Germinal center (tissue), 1 donor: ENCODE results near the gene TEX261.
"Not testable (repeated sequence)": the region's sequence is repeated elsewhere in the genome, so short reads cannot be mapped to it uniquely, and the experiment has no call there.

Source experiments
- DNase-seq: peaks from one replicate; pipeline ENCODE4 v3.0.0; 2012; ENCODE audit warnings: mixed read lengths, low spot score

The TEX261 gene

DNA sequence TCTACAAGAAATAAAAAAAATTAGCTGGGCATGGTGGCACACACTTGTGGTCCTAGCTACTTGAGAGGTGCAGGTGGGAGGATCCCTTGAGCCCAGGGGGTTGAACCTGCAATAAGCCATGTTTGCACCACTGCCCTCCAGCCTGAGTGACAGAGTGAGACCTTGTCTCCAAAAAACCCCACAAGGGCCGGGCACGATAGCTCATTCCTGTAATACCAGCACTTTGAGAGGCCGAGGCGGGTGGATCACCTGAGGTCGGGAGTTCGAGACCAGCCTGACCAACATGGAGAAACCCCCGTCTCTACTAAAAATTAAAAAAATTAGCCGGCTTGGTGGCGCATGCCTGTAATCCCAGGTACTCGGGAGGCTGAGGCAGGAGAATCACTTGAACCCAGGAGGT is 5.3 kb upstream of the TEX261 start:
- not testable (repeated sequence) for DNase-seq

DNA sequence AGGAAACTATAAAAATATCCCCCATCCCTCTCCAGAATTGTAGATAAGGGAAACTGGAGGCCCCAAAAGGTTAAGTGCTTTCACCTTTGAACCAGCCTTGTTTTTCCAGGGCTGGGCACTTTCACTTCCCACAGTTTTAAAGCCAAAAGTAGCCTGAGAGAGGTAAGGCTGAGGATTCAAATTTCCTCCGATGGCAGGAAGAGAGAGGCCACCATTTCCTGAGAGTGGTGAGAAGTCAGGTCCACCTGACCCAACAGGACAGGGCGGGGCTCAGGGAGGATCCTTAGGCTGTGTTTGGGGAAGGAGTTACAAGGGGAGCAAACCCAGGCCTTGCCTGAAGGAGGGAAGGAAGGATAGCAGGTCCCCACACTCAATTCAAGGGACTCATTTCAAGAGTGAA is 4.7 kb upstream of the TEX261 start:
- DNase-seq, result no peak

DNA sequence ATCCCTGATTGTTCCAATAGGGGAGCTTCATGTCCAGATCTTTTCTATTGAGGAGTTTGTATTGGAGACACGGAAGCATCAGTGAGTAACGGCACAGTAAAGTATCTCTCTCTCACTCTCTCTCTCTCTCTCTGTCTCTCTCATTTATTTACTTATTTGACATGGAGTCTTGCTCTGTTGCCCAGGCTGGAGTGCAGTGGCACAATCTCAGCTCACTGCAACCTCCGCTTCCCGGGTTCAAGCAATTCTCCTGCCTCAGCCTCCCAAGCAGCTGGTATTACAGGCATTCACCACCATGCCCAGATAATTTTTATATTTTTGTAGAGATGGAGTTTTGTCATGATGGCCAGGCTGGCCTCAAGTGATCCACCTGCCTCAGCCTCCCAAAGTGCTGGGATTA is 4.2 kb upstream of the TEX261 start:
- DNase-seq, result not testable (repeated sequence)

DNA sequence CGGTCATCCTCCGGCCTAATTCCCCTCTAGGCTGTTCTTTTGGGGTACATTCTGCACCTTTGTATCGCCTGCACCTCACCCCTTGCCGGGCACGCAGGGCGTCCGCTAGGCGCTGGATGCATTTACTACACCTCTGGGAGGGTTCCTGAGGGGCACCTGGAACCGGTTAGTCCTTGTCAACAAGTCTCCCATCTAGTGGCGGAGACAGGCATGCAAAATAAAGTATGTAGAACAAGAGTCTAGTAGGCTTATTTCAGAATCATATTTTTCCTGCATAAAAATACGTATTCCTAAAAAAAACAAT is 705 bp upstream of the TEX261 start:
- DNase-seq, result peak; percentile 63

DNA sequence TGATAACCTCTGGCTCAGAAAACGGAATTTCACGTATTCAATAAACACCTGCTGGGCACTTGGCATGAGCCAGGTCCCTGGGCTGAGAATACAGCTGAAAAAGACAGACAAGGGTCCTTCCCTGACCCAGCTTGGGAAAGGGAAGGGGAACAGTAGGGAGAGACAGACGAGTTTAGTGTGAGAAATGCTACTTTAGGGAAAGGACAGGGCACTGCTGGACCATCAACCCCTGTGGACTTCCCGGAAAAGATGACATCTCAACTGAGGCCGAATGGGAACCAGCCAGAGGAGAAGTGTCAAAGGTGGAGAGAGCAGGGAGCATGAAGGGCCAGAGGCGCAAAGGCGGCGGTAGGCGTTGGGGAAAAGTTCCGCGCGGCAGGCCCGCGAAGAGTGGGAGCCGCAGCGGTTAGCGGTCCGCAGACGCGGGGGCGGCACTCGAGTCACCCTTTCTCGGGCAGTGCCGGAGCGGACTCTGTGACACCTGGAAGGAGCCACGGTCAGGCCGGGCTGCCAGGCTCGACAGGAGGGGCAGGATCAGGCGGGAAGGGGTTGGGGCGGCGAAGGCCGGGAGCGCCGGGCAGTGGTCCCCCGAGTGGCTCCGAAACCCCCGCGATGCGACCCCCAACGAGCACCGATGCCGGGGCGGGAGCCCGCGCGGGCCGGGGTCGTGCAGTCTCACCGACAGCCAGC is 519 bp downstream of the TEX261 start:
- no peak for DNase-seq

DNA sequence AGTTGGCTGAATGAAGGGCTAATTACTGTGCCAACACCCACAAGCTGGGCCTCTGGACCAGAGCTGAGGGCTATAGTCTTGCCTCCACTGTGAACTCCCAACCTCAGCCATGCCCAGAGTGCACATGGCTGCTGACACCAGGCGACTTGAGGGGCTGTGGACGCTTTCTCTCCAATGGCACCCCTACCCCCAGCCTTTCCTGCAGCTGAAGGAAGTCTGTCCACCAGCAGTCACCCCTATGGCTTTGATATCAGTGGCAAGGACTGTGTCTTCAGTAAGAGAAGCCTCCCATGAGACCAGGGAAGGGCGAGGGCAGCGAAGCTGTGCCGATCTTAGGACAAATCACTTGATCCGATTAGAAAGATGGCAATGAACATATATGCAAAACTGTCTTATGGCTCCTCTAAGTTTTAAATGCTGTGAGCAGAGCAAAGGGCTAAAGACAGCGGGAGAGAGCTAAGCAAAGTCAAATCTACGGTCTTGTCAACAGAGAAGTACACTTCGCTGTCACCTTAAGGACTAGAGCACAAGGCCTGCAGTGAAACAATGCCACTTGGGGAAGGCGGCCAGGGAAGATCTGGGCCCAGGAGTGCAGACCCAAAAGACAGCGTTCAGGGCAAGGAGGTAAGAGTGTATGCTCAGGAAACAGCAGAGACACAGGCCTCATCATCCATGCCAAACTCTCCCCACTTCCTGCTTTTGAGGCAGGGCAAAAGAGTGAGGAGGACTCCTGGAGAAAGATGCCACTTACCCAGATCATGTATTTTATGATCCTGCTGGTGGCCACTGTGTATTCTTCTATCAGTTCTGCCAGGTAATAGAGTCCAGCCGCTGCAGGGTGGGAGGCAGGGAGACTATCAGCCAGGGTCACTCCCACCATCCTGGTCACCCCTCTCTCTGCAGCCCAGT is 1.5 kb downstream of the TEX261 start:
- no peak for DNase-seq

DNA sequence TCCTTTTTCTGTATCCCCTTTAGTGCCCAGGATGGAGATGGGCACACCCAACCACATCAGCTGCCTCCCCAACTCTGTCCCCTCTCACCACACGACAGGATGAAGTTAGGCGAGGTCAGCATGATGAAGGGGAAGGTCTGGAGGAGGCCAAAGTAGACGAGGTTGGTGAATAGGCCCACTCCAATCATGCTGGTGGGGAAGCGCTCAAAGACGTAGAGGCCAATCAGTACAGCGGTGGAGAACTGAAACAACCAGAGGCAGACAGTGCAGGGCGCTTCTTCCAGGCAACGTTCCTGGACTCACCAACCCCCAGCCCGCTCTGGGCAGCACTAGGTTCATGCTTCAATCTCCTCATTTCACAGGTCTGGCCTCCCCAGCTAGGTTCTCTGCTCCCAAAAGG is 2.9 kb downstream of the TEX261 start:
- no peak for DNase-seq

DNA sequence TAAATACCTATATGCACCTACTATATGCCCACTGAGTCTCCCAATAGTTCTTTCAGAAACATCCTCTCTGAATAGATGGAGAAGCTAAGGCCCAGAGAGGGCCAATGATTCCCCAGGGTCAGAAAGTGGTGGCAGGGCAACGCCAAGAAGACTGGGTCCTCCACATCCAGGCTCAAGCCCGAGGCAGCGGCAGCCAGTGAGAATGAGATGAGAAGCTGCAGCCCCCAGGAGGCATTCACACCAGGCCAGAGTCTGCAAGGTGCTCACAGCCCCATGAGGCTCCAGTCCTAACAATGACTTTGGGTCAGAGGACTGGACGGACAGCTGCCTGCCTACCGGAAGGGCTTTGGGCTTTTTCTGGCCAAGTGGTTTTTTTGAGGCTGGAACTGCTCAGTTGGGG is 3.5 kb downstream of the TEX261 start:
- DNase-seq, result no peak

DNA sequence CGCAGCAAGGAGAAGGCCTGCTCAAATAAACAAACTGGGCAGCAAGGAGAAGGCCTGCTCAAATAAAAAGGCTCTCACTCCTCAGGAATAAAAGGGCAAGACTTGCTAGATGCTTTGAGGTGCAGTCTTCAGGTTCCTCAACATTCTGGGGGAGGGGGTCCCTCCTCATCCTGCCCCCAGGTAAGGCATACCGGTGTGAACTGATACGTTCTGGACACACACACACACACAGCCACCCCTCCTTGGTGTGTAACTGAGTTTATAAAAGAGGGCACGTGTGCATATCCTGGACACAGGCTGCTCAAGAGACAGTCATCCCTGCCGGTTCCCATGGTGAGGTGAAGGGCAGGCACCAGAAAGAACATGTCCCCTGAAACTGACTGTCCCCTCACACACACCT is 4.5 kb downstream of the TEX261 start:
- DNase-seq, result no peak

DNA sequence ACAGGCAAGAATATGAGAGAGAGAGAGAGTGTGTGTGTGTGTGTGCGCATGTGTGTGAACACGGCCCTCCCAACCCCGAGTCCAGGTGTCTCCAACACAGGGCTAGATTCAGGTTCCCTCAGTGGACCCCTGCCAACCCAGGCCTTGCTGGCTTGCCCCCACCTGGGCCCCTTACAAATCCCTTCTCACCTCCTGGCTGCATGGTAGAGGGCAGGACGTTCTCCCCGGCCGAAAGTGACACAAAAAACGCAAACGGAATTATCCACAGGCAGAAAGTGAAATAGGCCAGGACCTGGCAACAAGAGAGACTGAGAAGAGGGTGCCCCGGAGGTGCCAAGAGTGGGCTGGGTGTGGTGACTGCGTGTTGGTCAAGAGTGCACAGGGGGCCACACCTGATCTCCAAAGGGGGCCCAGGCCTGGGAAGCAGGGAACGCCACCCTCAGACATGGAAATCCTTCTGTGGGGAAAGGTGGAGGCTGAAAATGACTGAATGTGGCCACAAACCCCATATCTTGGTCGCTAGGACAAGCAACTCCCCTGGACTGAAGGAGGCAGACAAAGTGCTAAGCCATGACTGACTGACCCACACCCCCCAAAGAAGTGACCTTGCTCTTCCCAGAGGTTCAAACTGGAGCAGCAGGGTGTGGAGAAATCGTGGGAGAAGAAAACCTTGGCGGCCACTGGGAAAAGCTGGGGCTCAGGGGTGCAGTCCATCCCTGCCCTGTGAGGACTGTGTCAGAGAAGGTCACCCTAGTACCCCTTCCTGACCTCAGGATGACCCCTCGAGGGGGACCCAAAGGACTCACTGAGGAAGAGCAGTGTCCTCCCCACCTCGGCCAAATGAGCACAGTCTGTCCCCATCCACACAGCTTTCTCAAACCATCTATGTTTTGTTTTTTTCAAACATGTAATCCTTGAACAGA is 5.7 kb downstream of the TEX261 start:
- no peak for DNase-seq

DNA sequence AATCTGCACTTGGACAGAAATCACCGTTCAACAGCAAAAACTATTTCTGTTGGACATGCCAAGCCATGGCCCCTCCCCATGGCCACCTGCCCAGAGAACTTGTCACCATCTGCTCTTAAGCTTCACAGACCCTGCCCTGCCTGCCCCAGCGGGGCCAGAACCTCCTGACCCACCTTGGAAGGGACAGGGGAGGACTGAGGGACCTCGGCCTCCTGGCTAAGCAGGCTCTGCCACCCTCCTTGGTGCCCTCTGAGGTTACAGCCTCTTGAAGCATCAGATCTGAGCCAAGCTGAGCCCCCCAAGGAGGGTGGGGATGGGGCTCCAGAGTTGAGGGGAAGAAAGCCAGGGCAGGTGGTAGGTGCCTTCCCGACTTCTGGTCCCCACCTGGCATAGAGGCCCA is 6.5 kb downstream of the TEX261 start:
- no peak for DNase-seq

DNA sequence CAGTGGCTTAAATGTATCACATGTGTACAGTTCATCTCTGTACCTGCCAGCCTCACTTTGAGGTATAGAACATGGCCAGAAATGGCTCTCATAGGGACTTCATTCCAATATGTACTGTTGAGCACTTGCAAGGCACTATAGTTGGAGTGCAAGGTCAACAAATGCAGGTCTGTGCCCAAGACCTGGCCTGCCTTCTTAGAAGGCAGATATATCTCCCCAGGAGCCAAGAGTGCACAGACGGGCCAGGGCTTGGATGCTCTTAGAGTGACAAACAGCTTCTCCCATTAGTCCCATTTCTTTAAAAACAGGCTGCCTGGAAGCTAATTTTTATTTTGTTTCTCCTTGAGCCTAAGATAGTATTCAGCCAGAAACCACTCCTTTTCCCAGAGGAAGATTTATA is 7.3 kb downstream of the TEX261 start:
- no peak for DNase-seq

DNA sequence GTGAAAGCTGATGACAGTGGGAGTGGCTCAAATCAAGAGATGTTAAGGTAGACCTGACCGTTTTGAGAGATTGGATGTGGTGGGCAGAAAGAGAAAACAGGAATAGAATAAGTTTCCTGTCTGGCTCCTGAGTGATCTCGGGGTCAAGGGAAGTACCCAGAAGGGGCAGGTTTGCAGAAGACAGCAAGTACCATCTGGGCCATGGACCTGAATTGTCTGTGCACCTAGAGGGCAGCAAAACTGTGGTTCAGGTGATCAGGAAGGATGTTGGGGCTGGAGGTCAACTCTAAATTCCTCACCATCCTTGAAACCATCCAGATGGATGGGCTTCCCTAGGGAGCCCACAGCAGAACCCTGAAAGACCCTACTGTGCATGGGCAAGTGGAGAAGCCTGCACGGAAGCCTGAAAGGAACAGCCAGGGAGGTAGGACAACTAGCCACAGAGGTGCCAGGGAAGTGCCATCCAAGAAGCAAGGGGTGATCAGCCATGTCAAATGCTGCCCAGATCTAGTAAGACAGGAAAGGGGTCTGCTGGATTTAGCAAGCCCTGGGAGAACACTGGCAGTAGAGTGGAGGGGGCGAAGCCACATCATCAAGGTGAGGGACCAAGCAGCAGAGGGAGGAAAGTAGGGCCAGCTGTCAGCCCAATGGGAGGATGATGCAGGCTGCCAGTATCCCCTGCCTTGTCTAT is 8.0 kb downstream of the TEX261 start:
- no peak for DNase-seq

DNA sequence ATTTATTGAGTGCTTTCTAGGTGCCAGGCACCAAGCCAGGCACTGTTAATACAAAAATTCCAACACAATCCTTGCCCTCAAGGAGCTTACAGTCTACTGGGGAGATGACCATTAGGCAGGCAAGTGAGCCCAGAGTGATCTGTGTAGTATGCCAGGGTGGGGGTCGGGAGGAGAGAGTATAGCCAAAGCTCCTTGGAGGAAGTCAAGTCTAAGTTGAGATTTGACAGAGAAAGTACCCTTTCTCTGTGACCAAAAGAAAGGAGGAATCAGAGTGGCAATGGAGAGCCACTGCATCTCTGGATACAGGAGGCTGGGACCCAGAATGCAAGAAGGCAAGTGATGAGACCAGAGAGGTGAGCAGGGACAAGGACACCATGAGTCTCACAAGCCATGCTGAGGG is 8.7 kb downstream of the TEX261 start:
- no peak for DNase-seq

DNA sequence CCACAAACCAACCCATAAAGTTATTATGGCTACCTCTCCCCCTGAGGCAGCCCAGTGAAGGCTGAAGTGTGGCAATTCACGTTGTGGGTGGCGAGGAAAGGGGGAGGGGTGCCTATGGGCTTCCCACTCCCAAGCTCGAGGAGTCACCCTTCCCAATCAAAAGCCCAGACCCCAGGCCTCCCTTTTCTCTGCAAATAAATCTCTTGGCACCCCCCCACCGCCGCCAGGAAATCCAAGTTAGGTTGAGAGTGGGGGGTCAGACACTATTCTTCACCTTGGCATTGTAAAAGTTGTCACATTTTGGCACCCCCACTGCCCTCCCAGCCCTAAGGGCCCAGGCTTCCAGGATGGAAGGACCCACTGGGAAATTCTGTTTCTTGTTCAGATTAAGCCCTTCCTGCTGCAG is 9.4 kb downstream of the TEX261 start:
- DNase-seq, result no peak

DNA sequence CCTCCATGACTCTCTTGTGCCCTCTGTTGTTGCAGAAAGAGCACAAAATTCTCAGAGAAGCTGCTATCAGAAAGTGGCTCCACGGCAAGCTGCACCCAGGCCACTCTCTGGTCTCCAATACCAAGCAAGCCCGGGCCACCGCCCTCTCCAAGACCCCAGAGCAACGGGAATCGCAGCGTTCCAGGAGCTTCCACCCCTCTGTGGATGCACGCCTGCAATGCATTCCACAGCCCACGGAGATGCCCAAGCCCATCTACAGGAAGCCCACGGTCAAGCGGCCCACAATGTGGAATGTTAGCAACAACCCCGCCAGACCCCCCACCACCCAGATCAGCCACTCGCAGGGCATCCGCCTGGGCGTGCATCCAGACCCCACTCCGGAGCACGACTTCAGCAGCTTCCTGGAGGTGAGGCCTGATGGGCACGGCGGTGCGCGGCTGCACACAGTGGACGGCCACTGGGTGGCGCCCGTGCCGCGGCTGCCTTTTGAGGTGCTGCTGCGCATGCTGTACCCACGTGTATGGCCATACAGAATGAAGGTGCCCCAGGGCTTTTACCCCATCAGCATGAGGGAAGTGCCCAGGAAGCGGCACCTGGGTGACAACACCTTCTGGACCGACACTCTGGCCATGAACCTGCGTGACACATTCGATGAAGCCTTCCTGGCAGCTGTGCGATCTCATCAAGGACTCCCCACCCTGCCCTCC is 9.9 kb downstream of the TEX261 start:
- DNase-seq, result peak; percentile 89

DNA sequence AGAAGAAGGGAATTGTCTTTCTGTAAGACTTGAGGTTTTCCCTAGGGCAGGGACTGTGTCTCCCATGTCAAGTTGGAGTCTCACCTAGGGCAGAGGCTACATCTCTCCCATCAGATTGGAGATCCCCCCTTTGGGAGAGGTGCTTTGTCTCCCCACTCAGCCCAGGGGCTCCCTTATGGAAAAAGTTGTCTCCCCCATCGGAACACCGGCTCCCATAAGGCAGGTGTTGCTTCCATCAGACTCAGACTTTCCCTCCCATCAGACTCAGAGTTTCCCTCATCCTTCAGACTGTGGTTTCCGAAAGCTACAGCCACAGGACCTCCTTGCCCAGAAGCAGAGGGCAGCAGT is 10.5 kb downstream of the TEX261 start:
- DNase-seq, result no peak

DNA sequence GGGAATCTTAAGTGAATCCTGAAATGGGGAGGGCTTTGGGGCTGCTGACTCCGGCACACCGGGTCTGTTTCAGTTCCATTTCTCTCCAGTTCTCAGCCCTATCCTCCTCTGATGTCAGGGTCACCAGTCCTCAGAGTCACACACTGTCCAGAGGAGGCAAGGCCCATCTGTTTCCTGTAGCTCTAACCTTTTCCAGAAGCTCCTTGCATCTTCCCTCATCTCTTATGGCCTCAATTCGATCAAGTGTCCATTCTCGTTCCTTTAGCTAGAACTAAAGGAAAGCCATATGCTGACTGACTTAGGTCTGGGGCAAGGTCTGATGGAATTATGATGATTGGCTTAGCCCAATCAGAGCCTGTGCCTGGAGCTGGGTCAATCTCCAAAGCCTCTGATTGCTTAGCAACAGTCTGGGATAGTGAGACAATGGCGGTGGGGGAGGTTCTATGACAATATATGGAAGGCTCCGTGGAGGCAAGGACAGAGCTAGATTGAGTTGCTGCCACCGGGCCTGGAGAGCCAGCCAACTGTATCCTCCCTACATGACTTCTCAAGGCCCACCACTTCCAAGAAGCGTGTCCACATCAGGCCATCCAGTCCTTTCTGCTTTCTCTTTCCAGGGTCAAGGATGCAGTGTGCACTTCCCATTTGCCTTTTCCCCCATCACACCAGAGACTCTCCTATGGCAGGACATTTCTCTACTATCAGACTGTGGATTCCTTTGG is 11.0 kb downstream of the TEX261 start:
- DNase-seq, result no peak

DNA sequence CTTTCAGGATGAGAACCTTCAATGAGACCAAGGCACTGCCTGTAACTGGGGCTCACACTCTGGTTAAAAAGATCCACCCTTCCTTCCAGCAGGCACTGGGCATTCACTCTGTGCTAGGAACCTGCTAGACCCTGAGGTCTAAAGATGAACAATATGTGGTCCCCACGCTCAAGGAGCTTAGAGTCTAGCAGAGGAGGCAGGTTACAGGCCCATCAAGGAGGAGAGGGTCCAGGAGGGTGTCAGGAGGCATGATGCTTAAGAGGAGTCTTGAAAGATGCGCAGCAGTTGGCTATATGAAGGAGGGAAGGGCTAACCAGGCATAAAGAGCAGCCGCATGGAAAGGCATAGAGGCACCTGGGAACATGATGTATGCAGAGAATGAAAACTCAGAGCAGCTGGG is 11.7 kb downstream of the TEX261 start:
- no peak for DNase-seq

DNA sequence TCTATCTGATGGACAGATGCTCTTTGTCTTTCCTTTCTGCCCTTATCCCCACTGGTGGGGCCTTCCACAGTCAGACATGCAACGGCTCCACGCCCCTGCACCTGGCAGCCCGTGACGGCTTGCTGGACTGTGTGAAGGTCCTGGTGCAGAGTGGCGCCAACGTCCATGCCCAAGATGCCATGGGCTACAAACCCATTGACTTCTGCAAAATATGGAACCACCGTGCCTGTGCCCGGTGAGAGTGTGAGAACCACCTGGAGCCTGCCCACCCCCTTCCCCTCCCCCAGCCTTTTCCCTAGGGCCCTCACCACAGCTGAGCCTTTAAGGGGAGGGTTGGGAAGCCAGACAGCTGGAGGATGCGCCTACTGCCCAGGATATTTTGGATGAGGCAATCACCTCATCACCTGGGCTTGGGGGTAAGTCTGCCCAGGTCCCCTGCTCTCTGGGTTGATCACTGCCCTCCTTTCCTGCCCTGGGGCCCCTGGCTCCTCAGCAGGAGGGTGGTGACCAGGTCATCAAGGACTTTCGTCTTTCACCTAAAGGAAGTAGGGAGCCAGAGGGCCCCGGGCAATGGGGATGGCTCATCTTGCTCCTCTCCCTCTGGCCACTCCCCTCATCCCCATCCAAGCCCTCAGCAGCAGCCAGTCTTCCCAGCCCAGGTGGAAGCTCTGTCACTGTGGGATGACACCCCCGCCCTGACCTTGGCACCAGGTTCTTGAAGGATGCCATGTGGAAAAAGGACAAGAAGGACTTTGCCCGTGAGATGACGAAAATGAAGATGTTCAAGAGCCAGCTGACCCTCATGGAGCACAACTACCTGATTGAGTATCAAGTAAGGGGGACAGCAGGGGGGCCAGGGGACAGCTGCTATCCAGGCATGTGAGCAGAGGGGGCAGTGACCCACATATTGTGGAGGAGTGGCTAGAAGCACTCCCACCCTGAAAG is 12.5 kb downstream of the TEX261 start:
- no peak for DNase-seq
